T-helper 22 cell (primary cell): Measurements from ENCODE around the gene FAM240A.
"Not testable (repeated sequence)": the region's sequence is repeated elsewhere in the genome, so short reads cannot be mapped to it uniquely, and the experiment has no call there.

Experiments
- DNase-seq: peaks from one replicate; pipeline ENCODE4 v3.0.0-alpha.2; 2020; ENCODE audit warnings: low read depth

Gene FAM240A

GRCh38 chr3:46612324-46612723, at the start of gene FAM240A:
FAM240A (plus strand) TSS chr3:46612525; CDS start chr3:46612684, 159 bp downstream.
- no peak for DNase-seq

GRCh38 chr3:46564190-46565021, 47.9 kb upstream of the FAM240A start:
- no peak for DNase-seq

- DNase-seq: no peak
Measured at GRCh38 chr3:46565077-46565476, 47.2 kb upstream of the FAM240A start.

GRCh38 chr3:46565607-46566039, 46.7 kb upstream of the FAM240A start:
- DNase-seq: no peak

- DNase-seq: peak; percentile 3
Measured at GRCh38 chr3:46566040-46566641, 46.2 kb upstream of the FAM240A start, which contains the start of gene LRRC2. LRRC2 (minus strand) TSS chr3:46566302; CDS start chr3:46551591, 14,711 bp downstream.

GRCh38 chr3:46571684-46572083, 40.6 kb upstream of the FAM240A start:
- no peak for DNase-seq

- no peak for DNase-seq
Measured at GRCh38 chr3:46573701-46574100, 38.6 kb upstream of the FAM240A start.

- DNase-seq: no peak
Measured at GRCh38 chr3:46574243-46574646, 38.1 kb upstream of the FAM240A start.

GRCh38 chr3:46574881-46575576, 37.3 kb upstream of the FAM240A start:
- no peak for DNase-seq

- DNase-seq: no peak
Measured at GRCh38 chr3:46575577-46576222, 36.6 kb upstream of the FAM240A start.

- DNase-seq: no peak
Measured at GRCh38 chr3:46576386-46576785, 35.9 kb upstream of the FAM240A start.

- no peak for DNase-seq
Measured at GRCh38 chr3:46576879-46577278, 35.4 kb upstream of the FAM240A start.

GRCh38 chr3:46577580-46578249, 34.6 kb upstream of the FAM240A start:
- not testable (repeated sequence) for DNase-seq

- DNase-seq: no peak
Measured at GRCh38 chr3:46578973-46579755, 33.2 kb upstream of the FAM240A start.

- no peak for DNase-seq
Measured at GRCh38 chr3:46579756-46580286, 32.5 kb upstream of the FAM240A start.

- DNase-seq: no peak
Measured at GRCh38 chr3:46580675-46581074, 31.6 kb upstream of the FAM240A start.

GRCh38 chr3:46584598-46585467, 27.5 kb upstream of the FAM240A start:
- DNase-seq: no peak

GRCh38 chr3:46585799-46586693, 26.3 kb upstream of the FAM240A start:
- no peak for DNase-seq
